Kidney epithelial cell (primary cell): ENCODE results near the gene BBS2. TPM values are rescaled to one million over a fixed set of nuclear protein-coding genes. Genes with fewer than 3 reads are reported as not detected.
"Not testable (repeated sequence)": the region's sequence is repeated elsewhere in the genome, so short reads cannot be mapped to it uniquely, and the experiment has no call there.

ENCODE experiments used
- DNase-seq: peaks from one replicate; pipeline ENCODE4 v3.0.0-alpha.2; 2010; ENCODE audit warnings: low read depth
- H3K27me3 ChIP-seq: 2 replicates; pipeline ENCODE4 v1.6.0; 2011; ENCODE audit warnings: low read length; ENCODE audit not compliant: control insufficient read depth, insufficient read depth
- H3K36me3 ChIP-seq: 2 replicates; pipeline ENCODE4 v1.5.1; 2011; ENCODE audit warnings: low read length; ENCODE audit not compliant: control insufficient read depth, insufficient read depth
- H3K4me3 ChIP-seq: 2 replicates; pipeline ENCODE4 v1.5.1; 2011; ENCODE audit warnings: low read depth, mild to moderate bottlenecking, control low read depth, low read length
- CTCF ChIP-seq: IDR thresholded peaks from 2 replicates; pipeline ENCODE4 v1.5.1; 2011; ENCODE audit warnings: mild to moderate bottlenecking, moderate library complexity, low read length, control low read depth, inconsistent platforms; ENCODE audit not compliant: insufficient read depth, poor library complexity, severe bottlenecking
- total RNA-seq: library from RNA; depleted of rRNA; stranded (reverse); fragments of >200 nt; gene quantifications from 2 replicates; pipeline ENCODE4 v1.2.3, GENCODE V29; 2015

Gene BBS2
- total RNA-seq, 1 donor from 2014 or later: 34.2 TPM

GRCh38 chr16:56510544-56510943 lies 9.3 kb downstream of the BBS2 start:
- Histone ChIP-seq H3K36me3 (no peaks in the 10 kb centered on the region), H3K27me3 (no peaks in the 10 kb centered on the region), H3K4me3 (no peak overlapping the region)
- TF ChIP-seq CTCF: no peak
- DNase-seq: no peak

- no peak for DNase-seq
- H3K27me3 ChIP-seq: no peaks in the 10 kb centered on the region
- H3K36me3 ChIP-seq: no peaks in the 10 kb centered on the region
- H3K4me3 ChIP-seq: no peak overlapping the region
- TF ChIP-seq CTCF: no peak
Observed at GRCh38 chr16:56506941-56507340, 12.9 kb downstream of the BBS2 start.

GRCh38 chr16:56505181-56505580 lies 14.6 kb downstream of the BBS2 start:
- Histone ChIP-seq H3K27me3 (no peaks in the 10 kb centered on the region), H3K36me3 (no peaks in the 10 kb centered on the region), H3K4me3 (no peak overlapping the region)
- no peak for DNase-seq
- TF ChIP-seq CTCF: no peak

GRCh38 chr16:56493815-56494214 lies 26.0 kb downstream of the BBS2 start:
- H3K27me3 ChIP-seq: no peaks in the 10 kb centered on the region
- no peaks in the 10 kb centered on the region for H3K36me3 ChIP-seq
- TF ChIP-seq CTCF: no peak
- H3K4me3 ChIP-seq: no peak overlapping the region
- no peak for DNase-seq

- no peak for TF ChIP-seq CTCF
- Histone ChIP-seq H3K4me3 (no peak overlapping the region), H3K36me3 (no peaks in the 10 kb centered on the region), H3K27me3 (no peaks in the 10 kb centered on the region)
- DNase-seq: no peak
Observed at GRCh38 chr16:56493126-56493525, 26.7 kb downstream of the BBS2 start.

- TF ChIP-seq CTCF: no peak
- Histone ChIP-seq H3K4me3 (no peak overlapping the region), H3K36me3 (no peaks in the 10 kb centered on the region), H3K27me3 (no peaks in the 10 kb centered on the region)
- DNase-seq: no peak
Observed at GRCh38 chr16:56491657-56492261, 28.1 kb downstream of the BBS2 start.

- not testable (repeated sequence) for H3K27me3 ChIP-seq, H3K4me3 ChIP-seq, DNase-seq, H3K36me3 ChIP-seq
Observed at GRCh38 chr16:56488868-56489267, 31.0 kb downstream of the BBS2 start.
